SHP77 treated with DMSO at 0.1 percent for 48 hours (cell line): Measurements from ENCODE around the gene PLEKHM1.
"Not testable (repeated sequence)": the region's sequence is repeated elsewhere in the genome, so short reads cannot be mapped to it uniquely, and the experiment has no call there.

Experiments
- DNase-seq: peaks from one replicate; lab custom pipeline; 2025; lab: John Stamatoyannopoulos, UW

The PLEKHM1 gene

GRCh38 chr17:45441526-45442310 is 48.8 kb downstream of the PLEKHM1 start:
- no peak for DNase-seq

GRCh38 chr17:45440839-45441515 is 49.5 kb downstream of the PLEKHM1 start:
- not testable (repeated sequence) for DNase-seq

- no peak for DNase-seq
These were observed 50.3 kb downstream of the PLEKHM1 start for GRCh38 chr17:45440161-45440778.

GRCh38 chr17:45438931-45439610 is 51.5 kb downstream of the PLEKHM1 start:
- DNase-seq, result no peak

GRCh38 chr17:45437465-45438283 is 52.8 kb downstream of the PLEKHM1 start:
- DNase-seq, result no peak

- DNase-seq, result no peak
These were observed 53.7 kb downstream of the PLEKHM1 start for GRCh38 chr17:45436625-45437464.

GRCh38 chr17:45436161-45436560 is 54.4 kb downstream of the PLEKHM1 start:
- DNase-seq, result no peak

- DNase-seq, result no peak
These were observed 55.0 kb downstream of the PLEKHM1 start for GRCh38 chr17:45435481-45435880.

- no peak for DNase-seq
These were observed 57.4 kb downstream of the PLEKHM1 start for GRCh38 chr17:45433159-45433535.

GRCh38 chr17:45432405-45433158 is 57.9 kb downstream of the PLEKHM1 start, which contains the start of gene ARHGAP27:
Gene ARHGAP27 (minus strand): TSS chr17:45432870. CDS start chr17:45430279, 2,591 bp downstream.
- DNase-seq, result no peak

- peak; percentile 22 for DNase-seq
These were observed 58.8 kb downstream of the PLEKHM1 start for GRCh38 chr17:45431531-45432404.

GRCh38 chr17:45430738-45431530 is 59.6 kb downstream of the PLEKHM1 start:
- DNase-seq, result no peak

GRCh38 chr17:45430006-45430737 is 60.3 kb downstream of the PLEKHM1 start:
- DNase-seq, result no peak

GRCh38 chr17:45429339-45430005 is 61.0 kb downstream of the PLEKHM1 start:
- no peak for DNase-seq

GRCh38 chr17:45428931-45429338 is 61.6 kb downstream of the PLEKHM1 start:
- DNase-seq, result no peak

- DNase-seq, result peak; percentile 67
These were observed 62.4 kb downstream of the PLEKHM1 start for GRCh38 chr17:45428050-45428617.
